COLO829 (cell line): ENCODE data around the gene CXCL3.

Source experiments
- DNase-seq: peaks from one replicate; pipeline ENCODE4 v3.0.0; 2012; ENCODE audit warnings: low spot score

The CXCL3 gene

DNA sequence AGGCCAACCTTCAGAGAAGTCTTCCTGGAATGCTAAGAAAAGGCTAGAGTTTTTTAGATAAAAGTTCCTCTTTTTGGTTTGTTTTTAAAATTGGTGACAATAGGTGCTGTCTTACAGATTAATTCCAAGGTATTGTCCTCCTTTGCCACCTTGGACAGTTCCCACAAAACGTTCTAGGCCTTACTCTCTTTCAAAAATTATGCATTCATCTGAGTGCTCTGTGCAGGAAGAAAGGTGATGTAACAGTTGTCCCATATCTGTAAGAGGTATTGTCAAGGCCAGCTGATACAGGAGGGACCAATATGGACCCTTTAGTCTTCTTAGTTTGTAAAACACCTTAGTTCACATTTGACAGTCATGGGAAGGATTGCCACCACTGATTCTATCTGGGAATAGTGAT is 24.2 kb downstream of the CXCL3 start:
- DNase-seq = no peak

DNA sequence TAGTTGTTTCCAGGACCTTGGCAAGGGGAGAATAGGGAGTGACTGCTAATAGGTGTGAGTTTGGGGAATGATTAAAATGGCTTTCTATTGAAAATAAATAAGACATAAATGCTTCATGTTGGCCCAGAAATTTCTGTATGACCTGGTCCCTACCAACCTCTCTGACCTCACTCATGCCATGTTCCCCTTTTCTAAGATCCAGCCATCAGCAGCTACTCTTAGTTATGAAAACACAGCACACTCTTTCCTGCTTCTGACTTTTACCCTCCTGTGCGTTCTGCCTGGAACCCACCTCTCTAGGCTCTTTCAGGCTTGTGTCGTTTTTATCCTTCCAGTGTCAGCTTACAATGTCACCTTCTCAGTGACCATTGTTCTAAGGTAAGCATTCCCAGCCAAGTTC is 25.2 kb downstream of the CXCL3 start:
- DNase-seq = no peak

DNA sequence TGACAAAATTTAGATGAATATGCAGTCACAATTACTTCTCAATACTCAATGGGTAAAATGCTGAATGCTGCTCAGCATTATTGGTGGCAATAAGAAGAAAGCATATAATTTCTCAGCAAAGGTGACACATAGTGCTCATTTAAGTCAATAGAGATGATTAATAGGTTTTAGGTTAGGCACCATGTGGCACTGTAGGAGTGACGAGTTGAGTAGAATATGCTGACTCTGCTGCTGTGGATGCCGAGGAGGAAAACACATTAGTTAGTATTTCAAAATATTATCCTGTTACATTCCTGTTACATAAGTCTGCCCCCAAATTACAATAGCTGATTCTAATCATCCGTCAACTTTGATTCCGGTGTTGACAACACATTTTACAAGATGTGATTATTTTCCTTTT is 26.4 kb downstream of the CXCL3 start:
- DNase-seq = no peak

DNA sequence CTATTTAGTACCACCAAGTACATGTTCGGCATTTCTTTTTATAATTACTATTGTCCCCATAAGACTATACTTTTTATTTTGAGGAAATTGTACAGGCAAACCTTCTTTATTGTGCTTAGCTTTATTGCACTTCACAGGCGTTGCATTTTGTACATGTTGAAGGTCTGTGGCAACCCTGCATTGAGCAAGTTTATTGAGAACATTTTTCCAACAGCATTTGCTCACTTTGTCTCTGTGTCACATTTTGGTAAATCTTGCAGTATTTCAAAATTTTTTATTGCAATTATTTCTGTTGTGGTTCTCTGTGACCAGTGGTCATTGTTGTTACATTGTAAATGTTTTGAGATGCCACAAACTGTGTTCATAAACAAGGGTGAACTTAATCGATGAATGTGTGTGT is 29.2 kb downstream of the CXCL3 start:
- DNase-seq = no peak

DNA sequence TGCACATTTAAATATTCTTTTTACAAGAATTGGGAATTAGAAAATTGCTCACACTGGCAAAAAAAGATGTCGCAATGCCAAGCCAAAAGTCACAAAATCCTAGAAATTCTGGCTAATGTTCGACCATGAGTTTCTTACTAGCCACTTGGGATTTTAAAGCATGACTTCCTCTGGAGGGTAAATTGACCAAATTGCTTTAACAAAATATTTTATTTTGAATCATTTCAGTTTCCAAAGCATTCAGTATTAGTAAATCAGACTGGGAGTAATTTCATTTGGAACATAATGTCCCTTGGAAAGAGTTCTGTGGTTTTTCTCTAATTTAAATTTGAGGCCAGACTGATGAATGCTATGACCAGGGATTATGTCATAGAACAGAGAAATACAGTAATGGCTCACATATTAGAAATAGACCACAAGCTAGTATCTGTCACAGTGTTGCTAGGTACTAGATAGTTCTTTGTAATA is 32.4 kb downstream of the CXCL3 start:
- DNase-seq = peak; percentile 21

DNA sequence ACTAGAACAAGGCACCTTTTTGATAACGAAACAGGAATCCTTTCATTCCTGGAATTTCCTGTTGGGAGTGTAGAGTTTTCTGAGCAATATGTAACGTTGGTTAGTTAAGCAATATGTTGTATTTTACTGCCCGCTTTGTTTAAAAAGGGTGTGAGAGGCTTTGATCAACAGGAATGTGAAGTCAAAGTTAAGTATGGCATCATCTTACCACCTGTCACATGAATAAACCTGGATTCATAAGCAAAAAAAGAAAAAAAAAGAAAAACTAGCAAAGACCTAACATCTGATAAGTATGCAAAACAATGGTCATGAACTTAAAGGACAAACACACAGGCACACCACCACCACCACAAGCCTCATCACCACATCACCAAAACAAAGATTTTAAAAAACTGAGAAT is 33.0 kb downstream of the CXCL3 start:
- DNase-seq = no peak

DNA sequence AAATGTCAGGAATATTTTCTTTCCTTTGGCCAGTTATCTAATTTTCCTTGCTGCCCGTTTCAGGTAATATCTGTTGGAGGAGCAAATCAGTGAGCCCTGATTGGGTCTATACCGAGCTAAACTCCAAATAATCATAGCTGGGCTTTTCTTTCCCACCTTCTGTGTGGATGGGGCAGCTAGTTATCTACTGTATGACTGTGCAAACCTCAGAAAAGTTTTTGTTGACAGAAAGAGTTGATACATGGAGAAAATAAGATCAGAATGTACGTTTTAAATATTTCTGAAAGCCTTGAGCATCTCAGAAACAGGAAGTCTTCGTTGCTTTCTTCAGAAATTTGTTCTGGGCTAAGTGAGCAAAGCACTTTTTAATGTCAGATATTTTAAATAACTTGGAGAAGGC is 33.8 kb downstream of the CXCL3 start:
- no peak for DNase-seq

DNA sequence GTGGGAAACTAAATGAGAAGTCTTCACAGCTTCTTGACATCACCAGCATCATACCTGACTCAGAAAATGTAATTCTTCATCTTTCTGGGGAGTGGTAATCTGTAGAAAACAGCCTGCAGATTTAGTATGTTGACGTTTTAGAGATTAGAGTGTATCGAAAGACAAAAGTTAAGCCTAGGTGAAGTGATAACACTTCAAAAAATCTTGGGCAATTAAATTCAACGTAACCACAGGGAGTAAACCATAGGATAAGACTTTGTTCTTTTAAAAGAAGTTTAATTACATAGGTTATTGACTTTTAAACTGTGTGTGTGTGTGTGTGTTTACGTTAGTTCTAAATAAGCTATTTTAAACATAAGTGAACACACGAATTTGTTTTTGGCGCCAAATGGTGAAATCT is 38.2 kb downstream of the CXCL3 start:
- no peak for DNase-seq

DNA sequence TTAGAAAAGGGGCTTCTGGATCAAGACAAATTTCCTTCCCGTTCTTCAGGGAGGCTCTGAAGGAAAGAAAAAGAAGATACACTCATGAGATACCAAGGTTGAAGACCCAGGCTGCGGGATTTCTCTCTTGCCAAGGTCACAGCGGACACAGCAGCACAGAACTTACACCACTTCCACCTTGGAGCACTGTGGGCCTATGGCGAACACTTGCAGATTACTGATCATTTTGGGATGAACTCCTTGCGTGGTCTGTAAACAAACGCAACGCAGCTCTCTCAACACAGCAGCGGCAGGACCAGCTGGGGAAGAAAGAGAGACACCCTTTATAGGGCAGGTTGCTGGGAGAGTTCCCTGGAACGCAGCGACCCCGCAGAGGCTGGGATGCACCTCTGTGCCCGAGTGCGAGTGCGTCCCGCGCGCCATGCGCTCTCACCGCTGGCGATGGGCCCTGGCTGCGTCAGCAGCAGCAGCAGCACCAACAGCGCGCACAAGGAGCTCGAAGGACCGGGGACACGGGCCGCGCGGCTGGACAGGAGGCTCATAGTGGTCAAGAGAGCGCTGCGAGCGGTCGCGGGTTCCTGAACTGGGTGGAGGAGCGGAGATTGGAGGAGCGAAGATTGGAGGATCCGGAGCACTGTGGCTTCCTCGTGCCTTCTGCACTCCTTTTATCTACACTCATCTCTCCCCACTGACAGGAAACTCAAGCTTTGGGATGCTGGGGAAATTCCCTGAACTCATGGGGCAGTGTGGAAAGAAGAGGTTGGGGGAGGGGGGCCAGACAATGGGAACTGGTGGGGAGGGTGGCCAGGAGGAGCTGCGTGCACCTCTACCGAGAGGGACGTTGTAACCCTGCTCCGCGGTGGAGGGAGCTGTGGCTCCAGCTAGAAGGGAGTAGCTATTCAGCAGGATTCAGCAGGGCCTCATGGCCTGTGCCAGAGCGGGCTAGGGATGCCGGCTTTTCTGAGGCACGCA is 40.2 kb downstream of the CXCL3 start, which contains the start of gene CXCL5:
Gene CXCL5, minus strand, starts transcription at position 638 of the 972 bp plus-strand sequence. Its CDS starts 96 bp downstream, at position 542.
- no peak for DNase-seq

DNA sequence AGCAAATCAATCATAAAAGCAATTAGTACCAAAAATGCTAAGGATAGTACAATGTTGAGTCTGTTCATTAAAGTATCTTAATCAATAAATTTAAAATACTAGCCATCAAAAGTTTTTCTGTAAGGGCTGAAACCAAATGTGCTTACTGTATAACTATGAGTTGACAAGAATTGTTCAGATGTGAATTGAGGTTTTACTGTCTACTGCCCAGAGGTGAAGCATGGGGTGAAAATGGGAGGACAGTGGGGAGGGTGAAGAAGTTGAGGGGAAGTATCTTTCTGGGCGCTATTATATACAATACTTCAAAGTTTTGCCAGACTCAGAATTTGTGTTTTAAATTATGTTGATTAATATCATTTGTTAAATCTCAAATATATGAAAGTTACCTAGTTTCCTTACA is 46.4 kb downstream of the CXCL3 start:
- DNase-seq = no peak

DNA sequence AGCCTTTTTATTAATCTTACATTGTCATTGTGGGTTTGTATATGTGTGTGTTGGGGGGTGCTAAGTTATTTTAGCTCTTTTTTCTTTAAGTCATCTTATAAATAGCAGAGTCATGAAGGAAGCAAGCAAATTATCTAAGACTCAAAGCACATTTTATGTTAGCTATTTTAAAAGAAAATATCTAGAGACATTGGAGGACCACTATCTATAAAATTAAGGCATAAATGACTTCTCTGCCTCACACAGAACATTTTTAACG is 46.8 kb downstream of the CXCL3 start:
- no peak for DNase-seq

DNA sequence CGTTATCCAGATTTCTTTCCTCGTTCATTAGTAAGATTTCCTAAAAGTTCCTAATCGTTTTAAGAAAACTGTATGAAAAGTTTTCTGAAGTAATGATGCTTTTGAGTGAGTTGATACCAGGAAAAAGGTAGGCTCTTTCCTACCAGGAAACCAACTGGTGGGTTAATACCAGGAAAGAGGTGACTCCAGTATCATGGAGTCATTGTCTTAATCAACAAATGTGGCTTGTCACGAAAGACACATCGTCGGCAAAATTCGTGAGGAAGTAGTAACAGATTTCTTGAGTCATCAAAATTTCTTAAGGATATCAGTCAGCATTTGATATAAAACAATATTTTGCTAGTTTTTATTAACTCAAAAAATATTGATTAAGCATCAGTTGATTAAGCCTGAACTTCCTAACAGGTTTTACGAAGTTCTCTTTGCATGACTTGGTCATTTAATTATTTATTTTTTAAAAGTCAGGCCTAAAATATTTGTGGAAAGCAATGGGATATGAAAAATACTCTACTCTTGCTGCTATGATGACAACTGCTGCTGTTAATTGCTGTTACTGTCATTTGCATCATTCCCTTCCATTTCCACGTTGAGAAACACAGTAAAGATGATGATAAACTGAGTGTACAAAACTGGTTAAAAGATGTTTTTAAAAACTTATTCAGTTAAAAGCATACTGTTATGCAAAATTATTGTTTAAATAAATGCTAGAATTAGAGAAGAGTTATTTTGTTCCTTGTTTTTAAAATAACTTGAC is 47.3 kb downstream of the CXCL3 start:
- no peak for DNase-seq

DNA sequence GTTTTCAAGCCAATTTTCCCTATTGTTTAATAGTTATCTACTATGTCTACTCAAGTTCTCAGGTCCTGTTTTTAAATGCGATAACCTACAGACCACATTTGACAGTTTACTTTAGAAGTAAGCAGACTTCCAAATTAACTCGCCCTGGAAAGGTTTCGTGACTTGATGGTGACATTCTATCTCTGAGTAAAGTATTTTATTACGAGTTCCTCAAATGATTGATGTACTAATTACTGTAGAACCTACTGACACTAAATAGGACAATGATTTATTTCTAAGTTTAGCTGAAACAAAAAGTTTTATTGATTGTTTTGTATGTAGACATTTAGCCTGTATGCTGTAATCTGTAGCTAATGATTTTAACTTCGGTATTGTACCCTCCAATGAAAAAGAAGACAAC is 48.6 kb downstream of the CXCL3 start:
- DNase-seq = no peak

DNA sequence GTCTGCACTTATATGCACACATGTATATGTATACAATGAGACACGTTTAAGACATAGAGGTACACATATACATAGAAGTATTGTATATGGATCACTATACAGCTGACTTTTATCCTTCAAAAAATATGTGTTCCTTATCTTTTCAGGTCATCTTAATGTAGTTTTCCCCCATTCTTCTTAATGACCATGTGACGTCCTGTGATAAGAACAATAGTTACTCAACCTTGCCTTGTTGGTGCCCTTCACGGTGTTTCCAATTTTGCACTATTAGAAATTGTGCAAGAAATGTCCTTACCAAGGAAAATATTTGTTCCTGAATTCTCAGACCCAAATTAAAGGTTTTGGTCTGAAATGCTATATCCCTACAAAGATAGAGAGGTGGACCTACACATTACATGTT is 49.5 kb downstream of the CXCL3 start:
- DNase-seq = no peak

DNA sequence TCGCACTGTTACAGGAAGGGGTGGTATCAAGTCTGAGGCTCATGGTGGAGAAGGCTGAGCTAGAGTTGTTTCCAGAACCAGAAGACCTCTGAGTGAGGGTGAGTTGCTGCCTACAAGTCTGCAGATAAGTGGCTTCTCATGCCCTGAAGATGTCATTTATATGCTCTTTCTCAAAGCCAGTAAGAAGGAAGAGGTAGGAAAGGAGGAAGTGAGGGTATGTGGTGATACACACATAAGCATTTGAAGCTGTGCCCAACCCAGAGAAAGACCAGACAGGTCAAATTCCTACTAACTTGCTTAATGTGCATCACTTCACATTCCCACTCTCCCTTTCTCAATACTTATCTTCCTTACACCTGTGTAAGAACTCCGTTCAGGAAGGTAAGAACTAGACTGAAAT is 50.4 kb downstream of the CXCL3 start, which contains the start of gene PPBP:
Gene PPBP, minus strand, starts transcription at position 130 of the 400 bp plus-strand sequence. Its CDS starts 87 bp downstream, at position 43.
- DNase-seq = no peak
